ENCODE results near the gene ZNF480.
"Not testable (repeated sequence)": the region's sequence is repeated elsewhere in the genome, so short reads cannot be mapped to it uniquely, and the experiment has no call there.

The ZNF480 gene

DNA sequence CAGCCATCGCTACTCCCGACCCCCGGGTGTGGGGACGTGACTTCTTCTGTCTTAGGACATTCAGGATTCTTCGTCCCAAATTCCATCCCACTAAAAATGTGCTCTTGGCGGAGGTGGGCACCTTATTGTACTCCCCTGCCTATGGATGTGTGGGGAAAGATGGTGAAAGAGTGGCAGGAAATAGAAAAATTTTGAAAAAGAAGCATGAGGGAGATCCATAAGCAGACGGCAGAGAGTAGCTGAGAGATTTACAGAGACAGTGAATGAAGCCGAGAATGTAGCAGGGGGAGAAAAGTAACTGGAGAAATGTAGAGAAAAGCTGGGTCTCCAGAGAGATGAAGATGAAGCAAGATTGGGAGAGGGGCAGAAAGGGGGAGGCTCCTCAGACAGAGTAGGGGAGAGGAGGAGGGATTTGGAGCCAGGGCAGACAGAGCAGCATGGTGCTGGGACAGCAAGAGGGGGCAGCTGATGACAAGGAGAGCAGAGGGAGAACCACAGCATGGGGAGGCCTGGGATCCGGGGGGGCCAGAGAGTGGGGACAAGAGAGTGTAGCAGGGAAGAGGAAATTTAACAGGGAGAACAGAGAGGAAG lies 39.9 kb downstream of the ZNF480 start:
- FAIRE-seq (no peak), DNase-seq (ENCODE audit: low spot score) (no peak)

DNA sequence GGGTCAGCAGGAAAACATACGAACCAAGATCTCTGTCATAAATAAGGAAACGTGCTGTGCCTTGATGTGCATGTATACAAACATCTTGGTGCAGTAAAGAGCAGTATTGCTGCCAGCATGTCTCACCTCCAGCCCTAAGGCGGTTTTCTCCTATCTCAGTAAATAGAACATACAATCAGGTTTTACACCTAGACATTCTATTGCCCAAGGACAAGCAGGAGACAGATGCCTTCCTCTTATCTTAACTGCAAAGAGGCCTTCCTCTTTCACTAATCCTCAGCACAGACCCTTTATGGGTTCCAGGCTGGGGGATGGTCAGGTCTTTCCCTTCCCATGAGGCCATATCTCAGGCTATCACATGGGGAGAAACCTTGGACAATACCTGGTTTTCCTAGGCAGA lies 42.1 kb downstream of the ZNF480 start:
- not testable (repeated sequence) for DNase-seq (ENCODE audit: low spot score); FAIRE-seq

DNA sequence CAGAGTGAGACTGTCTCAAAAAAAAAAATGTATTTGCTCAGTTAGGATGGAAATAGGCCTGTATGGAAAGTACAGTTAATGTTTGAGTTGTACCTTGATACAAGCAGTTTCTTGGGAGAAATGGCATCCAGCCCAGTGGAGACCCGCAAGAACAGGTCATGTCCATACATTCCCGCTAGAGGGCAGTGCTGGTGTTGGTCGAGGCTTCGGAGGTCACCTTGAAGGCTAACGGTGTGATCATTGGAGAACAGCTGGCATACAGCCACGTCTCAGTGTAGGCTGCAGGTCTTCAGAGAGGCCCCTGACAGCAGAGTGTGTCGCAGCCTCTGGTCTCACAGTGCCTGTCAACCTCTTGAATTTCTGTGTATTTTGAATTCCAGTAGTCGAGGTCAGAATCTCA lies 46.6 kb downstream of the ZNF480 start:
- FAIRE-seq (no peak), DNase-seq (ENCODE audit: low spot score) (peak; percentile 38)

DNA sequence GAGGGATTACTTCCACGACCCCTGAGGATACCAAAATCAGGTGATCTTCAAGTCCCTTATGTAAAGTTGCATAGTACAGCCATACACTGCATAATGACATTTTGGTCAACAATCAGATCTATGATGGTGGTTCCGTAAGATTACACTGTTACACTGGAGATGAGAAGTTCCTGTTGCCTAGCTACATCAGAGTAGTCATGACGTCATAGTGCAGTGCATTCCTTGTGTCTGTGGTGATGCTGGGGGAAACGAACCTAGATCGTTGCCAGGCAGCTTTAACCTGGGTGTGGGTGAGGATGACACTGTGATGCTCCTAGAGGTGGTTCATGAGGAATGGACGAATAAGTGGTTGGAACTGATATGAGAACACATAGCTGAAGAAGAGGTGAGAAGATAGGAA lies 48.2 kb downstream of the ZNF480 start:
- DNase-seq (ENCODE audit: low spot score) (no peak), FAIRE-seq (no peak)

DNA sequence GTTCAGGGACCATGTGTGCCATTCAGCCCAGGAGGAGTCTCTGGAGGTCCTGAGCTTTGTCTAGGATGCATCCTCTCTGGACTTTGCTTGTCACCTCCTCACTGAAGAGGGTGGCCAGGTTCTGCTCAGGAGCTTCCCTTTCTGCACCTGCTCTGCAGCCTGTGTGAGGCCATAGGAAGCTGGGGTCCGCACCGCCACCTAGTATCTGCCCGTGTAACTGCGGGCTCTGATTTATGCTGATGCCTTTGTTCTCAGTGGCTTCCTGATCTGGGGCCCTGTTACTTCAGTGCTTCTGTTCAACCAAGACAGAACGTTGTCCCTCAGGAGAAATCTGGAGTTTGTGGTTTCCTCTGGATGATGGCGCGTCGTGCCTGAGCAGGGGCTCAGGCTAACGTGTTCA lies 54.5 kb downstream of the ZNF480 start:
- no peak for FAIRE-seq
- DNase-seq (ENCODE audit: low spot score), result no peak

DNA sequence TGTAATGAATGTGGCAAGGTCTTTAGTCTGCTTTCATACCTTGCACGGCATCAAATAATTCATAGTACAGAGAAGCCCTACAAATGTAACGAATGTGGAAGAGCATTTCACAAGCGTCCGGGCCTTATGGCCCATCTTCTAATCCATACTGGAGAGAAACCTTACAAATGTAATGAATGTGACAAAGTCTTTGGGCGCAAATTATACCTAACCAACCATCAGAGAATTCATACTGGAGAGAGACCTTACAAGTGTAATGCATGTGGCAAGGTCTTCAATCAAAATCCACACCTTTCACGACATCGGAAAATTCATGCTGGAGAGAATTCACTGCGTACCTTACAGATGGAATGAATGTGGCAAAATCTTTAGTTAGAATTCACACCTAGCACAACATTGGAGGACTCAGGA lies 69.5 kb downstream of the ZNF480 start:
- FAIRE-seq, result no peak

DNA sequence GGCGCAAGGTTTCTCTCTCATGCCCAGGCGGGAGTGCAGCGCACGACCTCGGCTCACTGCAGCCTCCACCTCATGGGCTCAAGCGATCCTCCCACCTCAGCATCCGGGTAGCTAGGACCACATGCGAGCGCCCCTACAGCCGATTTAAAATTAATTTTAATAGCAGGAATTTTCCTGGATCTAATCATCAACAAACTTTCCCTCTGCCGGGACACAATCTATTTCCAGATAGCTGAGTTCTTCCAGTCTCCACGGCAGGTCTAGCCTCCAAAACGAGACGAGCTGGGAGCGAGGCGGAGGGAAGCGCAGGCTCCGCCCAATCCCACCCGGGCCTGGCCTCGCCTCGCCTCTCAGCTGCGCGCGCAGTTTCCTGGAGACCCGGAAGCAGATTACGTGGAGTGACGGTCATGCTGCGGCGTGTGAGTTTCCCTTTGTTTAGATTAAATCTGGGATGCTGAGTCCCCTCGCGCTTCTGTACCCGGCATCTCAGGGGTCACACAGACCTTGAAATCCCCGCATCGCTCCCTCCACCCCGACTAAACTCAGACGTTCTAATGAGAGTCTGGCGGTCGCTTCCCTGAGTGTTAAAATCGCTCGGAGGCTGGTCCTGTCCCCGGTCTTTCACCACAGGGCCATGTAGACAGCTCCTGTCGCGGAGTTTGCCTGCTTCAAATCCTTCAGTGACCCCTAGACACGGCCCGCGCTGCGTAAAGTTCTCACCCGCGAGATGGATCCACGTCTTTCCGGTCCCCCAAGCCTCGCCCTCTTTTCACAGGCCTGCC lies 72.8 kb downstream of the ZNF480 start, which contains the start of gene ZNF880:
TSS of gene ZNF880 (plus strand) at position 365 of the 782 bp plus-strand sequence. CDS start at position 408, 43 bp downstream.
- no peak for DNase-seq (ENCODE audit: low spot score)
- no peak for FAIRE-seq

More for the DNA sequence above, 69.5 kb downstream of the ZNF480 start:
- no peak for DNase-seq (ENCODE audit: low spot score)

DNA sequence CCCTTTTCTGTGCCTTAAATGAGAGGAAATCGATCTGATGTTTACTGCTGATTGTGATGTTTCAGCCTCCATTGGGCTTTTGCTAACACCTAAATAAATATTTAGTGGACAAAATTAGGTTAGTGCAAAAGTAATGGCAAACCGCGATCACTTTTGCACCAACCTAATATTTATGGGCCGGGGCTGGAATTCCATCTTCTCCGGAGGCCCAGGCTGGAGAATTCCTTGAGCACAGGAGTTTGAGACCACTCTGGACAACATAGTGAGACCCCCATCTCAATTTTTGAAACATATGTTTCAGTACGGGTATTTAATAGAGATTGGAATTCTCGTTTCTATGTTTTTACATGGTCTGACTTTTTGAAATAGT lies 73.4 kb downstream of the ZNF480 start:
- FAIRE-seq, result no peak

More for the DNA sequence above, 73.4 kb downstream of the ZNF480 start:
- no peak for DNase-seq (ENCODE audit: low spot score)

Measured in urothelium cell line (cell line).